Measurements from ENCODE around the gene SSR4.

Gene SSR4

DNA sequence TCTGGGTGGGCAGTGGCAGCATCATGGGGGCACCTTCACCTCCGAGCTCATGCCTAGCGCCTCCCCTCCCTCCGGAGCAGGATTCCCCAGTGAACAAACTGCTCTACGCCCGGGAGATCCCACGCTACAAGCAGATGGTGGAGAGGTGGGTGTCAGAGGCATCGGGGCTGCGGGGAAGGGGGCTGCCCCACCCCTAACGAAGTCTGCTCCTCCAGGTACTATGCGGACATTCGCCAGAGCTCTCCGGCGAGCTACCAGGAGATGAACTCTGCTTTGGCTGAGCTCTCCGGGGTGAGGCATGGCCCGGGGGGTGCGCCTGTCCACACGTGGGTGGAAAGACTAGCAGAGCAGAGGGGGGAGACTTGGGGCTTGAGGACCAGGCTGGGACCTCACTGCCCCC, 16.3 kb upstream of the SSR4 start:
- H3K4me3 ChIP-seq (IDR thresholded peaks at IDR 0.05; ENCODE audit: insufficient read depth, low read depth, low read length) = no peak overlapping the region
- H3K4me1 ChIP-seq (ENCODE audit: low read depth, poor library complexity, severe bottlenecking) = no peaks in the 10 kb centered on the region
- no peak overlapping the region for H2AFZ ChIP-seq (ENCODE audit: low read depth)
- H3K27me3 ChIP-seq (ENCODE audit: insufficient read depth, low read depth) = peaks cover 6% of the 10 kb centered on the region; the same call in 1 of the 2 replicates
- TF ChIP-seq, protein P1, sequence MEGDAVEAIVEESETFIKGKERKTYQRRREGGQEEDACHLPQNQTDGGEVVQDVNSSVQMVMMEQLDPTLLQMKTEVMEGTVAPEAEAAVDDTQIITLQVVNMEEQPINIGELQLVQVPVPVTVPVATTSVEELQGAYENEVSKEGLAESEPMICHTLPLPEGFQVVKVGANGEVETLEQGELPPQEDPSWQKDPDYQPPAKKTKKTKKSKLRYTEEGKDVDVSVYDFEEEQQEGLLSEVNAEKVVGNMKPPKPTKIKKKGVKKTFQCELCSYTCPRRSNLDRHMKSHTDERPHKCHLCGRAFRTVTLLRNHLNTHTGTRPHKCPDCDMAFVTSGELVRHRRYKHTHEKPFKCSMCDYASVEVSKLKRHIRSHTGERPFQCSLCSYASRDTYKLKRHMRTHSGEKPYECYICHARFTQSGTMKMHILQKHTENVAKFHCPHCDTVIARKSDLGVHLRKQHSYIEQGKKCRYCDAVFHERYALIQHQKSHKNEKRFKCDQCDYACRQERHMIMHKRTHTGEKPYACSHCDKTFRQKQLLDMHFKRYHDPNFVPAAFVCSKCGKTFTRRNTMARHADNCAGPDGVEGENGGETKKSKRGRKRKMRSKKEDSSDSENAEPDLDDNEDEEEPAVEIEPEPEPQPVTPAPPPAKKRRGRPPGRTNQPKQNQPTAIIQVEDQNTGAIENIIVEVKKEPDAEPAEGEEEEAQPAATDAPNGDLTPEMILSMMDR (conservative IDR thresholded peaks at IDR 0.05; ENCODE audit: low read depth, low read length) = no peak
- H3K4me2 ChIP-seq = no peak overlapping the region
- H3K79me2 ChIP-seq (ENCODE audit: insufficient read depth, low read depth) = no peaks in the 10 kb centered on the region
- no peak overlapping the region for H3K27ac ChIP-seq
- H3K36me3 ChIP-seq (ENCODE audit: insufficient read depth) = no peaks in the 10 kb centered on the region
- no peak overlapping the region for H3K9ac ChIP-seq
- H4K20me1 ChIP-seq (ENCODE audit: insufficient read depth) = no peaks in the 10 kb centered on the region

DNA sequence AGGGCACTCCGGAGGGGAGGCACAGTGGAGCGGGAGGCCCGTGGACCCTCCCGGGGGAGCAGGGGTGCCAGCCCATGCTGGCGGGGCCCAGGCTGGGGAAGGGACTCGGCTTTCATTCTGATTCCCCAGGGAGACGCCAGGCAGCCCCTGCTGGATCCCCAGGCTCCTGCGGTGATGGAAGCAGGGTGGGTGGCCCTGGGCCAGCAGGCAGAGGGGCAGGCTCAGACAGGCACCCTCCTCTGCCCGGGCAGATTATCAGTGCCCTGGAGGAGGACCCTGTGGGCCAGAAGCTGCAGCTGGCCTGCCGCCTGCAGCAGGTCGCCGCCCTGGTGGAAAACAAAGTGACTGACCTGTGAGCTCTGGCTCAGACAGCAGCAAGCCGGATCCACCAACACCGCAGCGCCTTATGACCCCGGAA, 15.8 kb upstream of the SSR4 start:
- H4K20me1 ChIP-seq (ENCODE audit: insufficient read depth) = no peaks in the 10 kb centered on the region
- H3K79me2 ChIP-seq (ENCODE audit: insufficient read depth, low read depth) = no peaks in the 10 kb centered on the region
- no peaks in the 10 kb centered on the region for H3K4me1 ChIP-seq (ENCODE audit: low read depth, poor library complexity, severe bottlenecking)
- no peak overlapping the region for H3K9ac ChIP-seq
- no peak overlapping the region for H3K4me3 ChIP-seq (IDR thresholded peaks at IDR 0.05; ENCODE audit: insufficient read depth, low read depth, low read length)
- peaks cover 6% of the 10 kb centered on the region; the same call in 1 of the 2 replicates for H3K27me3 ChIP-seq (ENCODE audit: insufficient read depth, low read depth)
- no peak overlapping the region for H3K4me2 ChIP-seq
- H3K36me3 ChIP-seq (ENCODE audit: insufficient read depth) = no peaks in the 10 kb centered on the region
- TF ChIP-seq, protein P1 (conservative IDR thresholded peaks at IDR 0.05; ENCODE audit: low read depth, low read length) = no peak
- H3K27ac ChIP-seq = no peak overlapping the region
- no peak overlapping the region for H2AFZ ChIP-seq (ENCODE audit: low read depth)

DNA sequence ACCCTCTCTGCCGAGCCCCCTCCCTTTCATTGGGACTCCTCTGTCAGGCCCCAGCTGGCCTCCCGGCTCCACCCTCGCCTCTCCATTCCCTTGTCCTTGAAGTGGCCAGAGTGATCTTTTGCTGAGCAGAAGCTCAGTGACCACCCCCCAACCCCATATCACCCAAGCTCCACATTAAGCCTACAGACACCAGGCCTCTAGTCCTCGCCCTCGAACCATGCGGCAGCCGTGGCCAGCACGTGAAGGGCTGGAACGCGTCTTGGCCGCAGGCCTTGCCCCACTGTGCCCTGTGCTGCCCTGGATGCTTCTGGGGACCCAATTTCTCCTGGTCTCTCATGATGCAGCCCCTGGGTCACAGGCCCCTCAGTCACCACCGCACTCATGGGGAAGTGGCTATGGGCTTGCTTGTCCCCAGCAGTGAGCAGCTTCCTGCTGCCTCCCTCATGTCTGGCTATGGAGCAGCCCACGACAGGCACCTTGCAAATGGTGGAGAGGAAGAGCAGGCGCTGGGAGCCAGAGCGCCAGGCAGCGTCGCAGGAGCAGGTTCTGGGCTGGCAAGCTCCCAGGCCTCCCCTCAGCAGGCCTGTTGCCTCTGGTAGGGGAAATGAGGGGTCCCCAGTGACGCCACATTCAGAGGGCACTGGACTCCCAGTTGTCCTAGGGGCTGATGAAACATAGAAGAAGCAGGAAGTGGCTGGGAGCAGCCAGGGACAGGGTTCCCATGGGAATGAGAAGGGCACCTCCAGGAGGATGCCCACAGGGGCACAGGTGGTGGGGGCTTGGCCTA, 14.4 kb upstream of the SSR4 start:
- Histone ChIP-seq H3K4me1 (ENCODE audit: low read depth, poor library complexity, severe bottlenecking) (no peaks in the 10 kb centered on the region), H2AFZ (ENCODE audit: low read depth) (no peak overlapping the region), H3K27me3 (ENCODE audit: insufficient read depth, low read depth) (peaks cover 6% of the 10 kb centered on the region; the same call in 1 of the 2 replicates), H3K79me2 (ENCODE audit: insufficient read depth, low read depth) (no peaks in the 10 kb centered on the region), H4K20me1 (ENCODE audit: insufficient read depth) (no peaks in the 10 kb centered on the region), H3K27ac (no peak overlapping the region), H3K36me3 (ENCODE audit: insufficient read depth) (no peaks in the 10 kb centered on the region), H3K4me2 (no peak overlapping the region), H3K9ac (no peak overlapping the region), H3K4me3 (IDR thresholded peaks at IDR 0.05; ENCODE audit: insufficient read depth, low read depth, low read length) (no peak overlapping the region)
- TF ChIP-seq, protein P1 (conservative IDR thresholded peaks at IDR 0.05; ENCODE audit: low read depth, low read length) = no peak

DNA sequence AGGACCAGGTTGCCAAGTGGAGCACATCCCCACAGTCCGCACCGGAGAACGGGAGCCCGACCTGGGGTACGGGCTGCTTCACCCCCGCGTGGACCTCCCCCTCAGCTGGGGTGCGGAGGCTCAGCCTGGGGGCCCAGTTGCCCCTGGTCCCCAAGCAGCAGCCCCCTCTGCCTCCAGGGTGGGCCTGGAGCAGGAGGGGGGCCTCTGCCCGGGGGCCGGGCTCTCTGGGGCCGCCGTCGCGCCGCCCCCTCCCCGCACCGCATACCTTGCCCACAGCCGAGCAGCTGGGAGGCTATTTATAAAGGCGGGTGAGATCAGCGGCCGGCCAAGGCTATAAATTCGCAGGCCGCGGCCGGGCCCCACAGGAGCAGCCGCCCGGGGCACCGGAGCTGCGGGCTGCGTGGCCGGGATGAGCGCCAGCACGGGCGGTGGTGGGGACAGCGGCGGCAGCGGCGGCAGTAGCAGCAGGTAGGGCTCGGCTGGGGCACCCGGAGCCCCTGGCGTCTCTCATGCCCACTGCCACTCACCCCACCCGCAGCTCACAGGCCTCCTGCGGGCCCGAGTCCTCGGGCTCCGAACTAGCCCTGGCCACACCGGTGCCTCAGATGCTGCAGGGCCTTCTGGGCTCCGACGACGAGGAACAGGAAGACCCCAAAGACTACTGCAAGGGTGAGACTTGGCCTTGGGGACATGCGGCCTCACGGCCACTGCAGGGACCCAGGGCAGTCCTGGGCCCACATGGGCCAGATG, 13.6 kb upstream of the SSR4 start, which contains the start of gene SRPK3:
Gene SRPK3 (plus strand): TSS at position 364 of the 750 bp plus-strand sequence. CDS start 46 bp downstream, at position 410.
- no peaks in the 10 kb centered on the region for H3K79me2 ChIP-seq (ENCODE audit: insufficient read depth, low read depth)
- H3K27ac ChIP-seq = no peak within 1 kb of the TSS
- TF ChIP-seq, protein P1 (conservative IDR thresholded peaks at IDR 0.05; ENCODE audit: low read depth, low read length) = no peak
- no peak within 1 kb of the TSS for H3K4me2 ChIP-seq
- H3K27me3 ChIP-seq (ENCODE audit: insufficient read depth, low read depth) = peaks cover 6% of the 10 kb centered on the region; the same call in 1 of the 2 replicates
- no peaks in the 10 kb centered on the region for H4K20me1 ChIP-seq (ENCODE audit: insufficient read depth)
- H2AFZ ChIP-seq (ENCODE audit: low read depth) = no peak within 1 kb of the TSS
- no peaks in the 10 kb centered on the region for H3K4me1 ChIP-seq (ENCODE audit: low read depth, poor library complexity, severe bottlenecking)
- no peak within 1 kb of the TSS for H3K4me3 ChIP-seq (IDR thresholded peaks at IDR 0.05; ENCODE audit: insufficient read depth, low read depth, low read length)
- H3K9ac ChIP-seq = no peak within 1 kb of the TSS
- H3K36me3 ChIP-seq (ENCODE audit: insufficient read depth) = no peaks in the 10 kb centered on the region
